ENCODE results near the gene RIT2.

The RIT2 gene

DNA sequence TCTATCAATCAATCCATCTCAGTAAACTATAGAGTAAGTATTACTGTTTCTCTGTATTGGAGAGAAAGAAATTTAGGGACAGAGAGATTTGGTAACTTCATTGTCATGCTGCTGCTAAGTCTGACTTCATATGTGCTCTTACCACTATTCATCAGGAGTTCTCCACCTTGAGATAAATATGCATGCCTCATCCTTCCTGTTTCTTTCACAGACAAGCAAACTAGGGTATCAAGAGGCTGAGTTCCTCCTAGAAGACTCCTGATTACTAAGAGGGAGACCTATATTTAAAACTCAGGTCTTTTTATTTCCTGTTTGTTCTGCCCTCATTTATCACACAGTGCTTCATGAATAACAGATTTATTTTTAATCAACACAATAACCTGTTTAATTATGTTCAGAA, 34.1 kb downstream of the RIT2 start:
- no peak for DNase-seq (ENCODE audit: low read depth in 1 of 2, low spot score in 1 of 2)

DNA sequence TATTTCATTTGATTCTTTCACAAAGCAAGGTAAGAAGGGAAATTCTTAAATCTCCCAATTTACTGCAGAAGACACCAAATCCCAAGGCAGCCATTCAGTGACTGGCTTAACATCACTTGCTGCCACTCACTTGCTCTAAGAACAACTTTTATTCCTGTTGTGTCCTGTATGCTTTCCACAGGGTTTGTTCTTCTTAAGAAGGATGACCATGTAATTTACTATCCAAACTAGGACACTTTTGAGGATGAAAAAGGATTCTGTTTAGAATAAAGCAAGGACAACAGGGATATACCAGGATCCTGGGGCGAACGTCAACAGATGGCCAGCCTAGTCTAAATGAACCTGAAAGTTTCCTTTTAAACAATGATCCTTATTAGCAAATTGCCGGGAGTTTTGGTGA, 34.8 kb downstream of the RIT2 start:
- DNase-seq (ENCODE audit: low read depth in 1 of 2, low spot score in 1 of 2): no peak

DNA sequence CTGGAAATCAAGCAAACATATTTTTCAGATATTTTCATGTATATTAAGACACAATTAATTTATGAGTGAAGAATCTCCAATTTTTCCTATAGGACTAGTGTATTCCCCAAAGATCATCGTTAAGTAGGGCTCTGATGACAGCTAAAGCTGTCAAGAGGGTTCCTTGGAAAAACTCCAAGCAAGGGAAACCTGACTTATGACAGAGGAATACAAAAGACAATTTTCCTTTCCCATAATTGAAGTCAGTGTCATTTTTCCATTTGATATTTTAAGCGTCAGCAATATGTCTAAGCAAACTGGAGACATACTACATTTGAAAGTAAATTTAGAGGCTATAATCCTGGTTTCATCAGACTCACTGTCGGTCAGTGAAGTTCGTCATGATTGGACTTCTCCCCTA, 36.1 kb downstream of the RIT2 start:
- DNase-seq (ENCODE audit: low read depth in 1 of 2, low spot score in 1 of 2): no peak

DNA sequence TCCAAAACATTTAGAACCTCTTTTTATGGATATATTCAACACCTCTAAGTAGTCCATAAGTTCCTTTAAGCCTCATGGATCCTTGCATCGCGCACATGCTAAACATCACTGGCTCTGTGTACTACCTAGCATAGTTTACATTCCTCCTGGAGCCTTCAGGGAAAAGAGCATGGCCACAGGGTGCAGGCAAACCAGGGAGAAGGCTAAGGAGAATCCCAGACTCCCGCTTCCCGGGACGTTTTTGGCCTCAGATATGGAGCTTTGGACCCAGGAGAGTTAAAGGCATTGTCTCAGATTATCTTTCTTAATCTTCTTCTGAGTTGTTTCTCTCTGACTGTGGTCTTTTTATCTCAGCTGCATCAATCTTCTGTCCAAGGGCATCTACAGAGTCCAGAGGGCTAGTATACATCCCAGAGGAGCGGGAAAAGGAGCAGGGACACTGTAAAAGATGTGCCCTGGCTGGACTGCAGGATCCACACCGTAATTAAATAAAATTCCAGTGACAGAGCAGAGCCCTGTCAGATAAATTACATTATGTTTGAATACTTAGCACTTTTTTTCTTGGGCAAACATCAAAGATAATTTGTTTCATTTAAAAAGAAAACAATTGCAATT, 36.9 kb downstream of the RIT2 start:
- DNase-seq (ENCODE audit: low read depth in 1 of 2, low spot score in 1 of 2): no peak

DNA sequence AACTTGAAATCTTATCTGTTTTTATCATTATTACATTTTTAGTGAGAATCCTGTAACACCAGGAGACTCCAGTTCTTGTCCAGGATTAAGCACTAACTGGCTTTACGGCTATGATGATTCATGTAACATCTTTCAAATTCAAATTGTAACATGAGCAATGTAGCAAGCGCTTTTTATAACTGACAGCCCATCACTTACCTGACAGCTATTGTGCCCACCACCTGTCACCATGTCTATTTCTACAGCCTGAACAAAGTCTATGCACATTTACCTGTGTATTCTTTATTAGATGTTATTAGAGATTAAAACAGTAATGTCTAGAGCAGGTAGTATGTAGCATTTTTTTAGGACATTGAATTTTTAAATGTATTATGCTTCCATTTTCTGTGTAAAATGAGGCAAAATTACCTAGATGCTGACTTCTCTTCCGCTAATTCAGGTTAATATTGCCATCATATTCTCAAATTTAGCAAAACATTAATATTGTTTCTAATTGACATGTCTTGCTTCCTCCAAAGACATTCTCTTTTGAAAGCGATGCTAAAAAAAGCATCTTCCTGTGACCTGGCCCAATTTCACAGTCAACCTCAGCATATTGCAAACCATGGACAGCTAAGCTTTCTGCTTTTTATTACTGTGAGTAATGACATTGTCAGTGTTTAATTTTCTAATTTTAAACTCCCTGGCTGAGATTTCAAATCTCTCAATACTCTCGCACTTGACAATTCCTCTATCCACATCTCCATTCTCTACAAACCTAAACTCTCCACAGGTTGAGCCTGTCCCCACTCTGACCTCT, 37.8 kb downstream of the RIT2 start:
- no peak for DNase-seq (ENCODE audit: low read depth in 1 of 2, low spot score in 1 of 2)

DNA sequence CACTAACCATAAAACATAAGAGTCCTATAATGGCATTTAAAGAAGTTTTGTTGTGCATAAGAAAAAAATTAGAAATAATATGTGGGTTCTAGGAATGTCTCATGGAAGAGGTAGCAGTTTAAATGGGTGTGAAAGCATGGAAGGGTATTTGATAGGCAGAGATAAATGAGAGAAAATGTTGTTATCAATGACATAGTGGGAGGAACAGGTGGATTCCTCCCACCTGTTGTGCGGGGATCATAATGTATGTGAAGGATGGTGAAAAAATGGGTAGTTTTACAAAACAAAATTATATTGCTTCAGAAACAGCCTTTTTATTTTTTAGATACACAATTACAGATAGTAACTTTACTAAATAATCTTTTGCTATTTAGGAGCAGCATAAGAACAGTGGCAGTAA, 41.7 kb downstream of the RIT2 start:
- no peak for DNase-seq (ENCODE audit: low read depth in 1 of 2, low spot score in 1 of 2)

DNA sequence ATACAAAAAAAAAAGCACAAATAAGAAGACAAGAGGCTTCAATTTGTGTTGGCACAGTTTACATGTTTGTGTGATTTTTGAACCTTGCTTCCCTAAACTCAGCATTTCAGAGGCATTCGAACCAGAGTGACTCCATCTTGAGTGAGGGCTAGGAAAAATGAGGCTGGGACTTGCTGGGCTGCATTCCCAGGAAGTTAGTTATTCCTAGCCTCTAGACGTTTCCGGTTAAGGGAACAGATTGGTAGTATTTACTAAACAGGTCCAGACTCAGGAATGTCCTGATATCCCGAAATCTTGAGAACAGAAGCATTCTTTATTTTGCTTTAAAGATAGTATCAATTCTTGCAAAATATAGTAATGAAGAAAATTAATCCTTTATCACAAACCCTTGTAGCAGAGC, 46.7 kb downstream of the RIT2 start:
- no peak for DNase-seq (ENCODE audit: low read depth in 1 of 2, low spot score in 1 of 2)

DNA sequence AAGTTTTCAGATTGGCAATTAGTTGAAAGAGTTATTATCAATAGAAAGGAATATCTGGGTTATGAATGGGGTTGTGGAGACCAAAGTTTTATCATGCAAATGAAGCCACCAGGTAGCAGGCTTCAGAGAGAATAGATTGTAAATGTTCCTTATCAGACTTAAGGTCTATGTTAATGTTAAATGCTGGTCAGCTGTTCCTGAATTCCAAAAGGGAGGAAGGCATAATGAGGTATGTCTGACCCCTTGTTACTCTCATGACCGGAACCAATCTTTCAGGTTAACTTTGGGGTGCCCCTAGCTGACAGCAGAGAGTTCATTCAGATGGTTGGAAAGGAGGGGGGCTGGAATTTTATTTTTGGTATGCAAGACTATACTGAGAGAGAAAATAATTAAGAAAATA, 47.9 kb downstream of the RIT2 start:
- DNase-seq (ENCODE audit: low read depth in 1 of 2, low spot score in 1 of 2): no peak

DNA sequence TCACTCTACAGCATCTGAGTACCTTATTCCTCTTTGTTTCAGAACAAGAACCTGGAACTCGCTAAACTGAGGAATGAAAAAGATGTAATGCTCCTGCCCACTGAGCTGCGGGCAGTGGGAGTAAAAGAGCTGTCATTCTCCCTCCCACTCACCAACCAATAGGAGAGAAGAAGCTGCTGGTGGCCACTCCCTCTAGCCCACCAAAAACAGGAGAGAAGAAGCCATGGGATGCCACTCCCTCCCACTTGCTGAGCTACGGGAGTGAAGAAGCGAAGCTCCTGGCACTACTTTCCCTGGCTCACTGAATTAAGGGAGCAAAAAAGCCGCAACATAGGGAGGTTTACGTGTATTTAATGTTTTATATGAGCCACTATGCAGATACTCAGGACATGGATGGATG, 53.7 kb downstream of the RIT2 start:
- DNase-seq (ENCODE audit: low read depth in 1 of 2, low spot score in 1 of 2): no peak

DNA sequence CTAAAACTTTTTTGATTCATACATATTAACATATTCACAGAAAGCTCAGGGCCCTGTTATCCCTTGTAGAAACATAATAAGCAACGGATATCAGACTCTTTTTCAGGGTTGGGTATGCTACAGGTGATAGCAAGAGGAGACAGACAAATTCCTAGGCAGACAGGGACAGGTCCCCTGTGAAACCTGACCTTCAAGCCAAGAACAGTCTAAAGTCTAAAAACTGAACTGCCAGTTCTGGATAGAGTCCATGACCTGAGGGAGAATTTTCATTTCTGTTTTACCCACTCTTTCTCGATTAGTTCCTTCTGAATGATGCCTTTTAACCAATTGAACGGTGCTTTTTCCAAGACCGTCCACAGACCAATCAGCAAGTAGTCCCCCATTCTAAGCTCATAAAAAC, 54.2 kb downstream of the RIT2 start:
- no peak for DNase-seq (ENCODE audit: low read depth in 1 of 2, low spot score in 1 of 2)

DNA sequence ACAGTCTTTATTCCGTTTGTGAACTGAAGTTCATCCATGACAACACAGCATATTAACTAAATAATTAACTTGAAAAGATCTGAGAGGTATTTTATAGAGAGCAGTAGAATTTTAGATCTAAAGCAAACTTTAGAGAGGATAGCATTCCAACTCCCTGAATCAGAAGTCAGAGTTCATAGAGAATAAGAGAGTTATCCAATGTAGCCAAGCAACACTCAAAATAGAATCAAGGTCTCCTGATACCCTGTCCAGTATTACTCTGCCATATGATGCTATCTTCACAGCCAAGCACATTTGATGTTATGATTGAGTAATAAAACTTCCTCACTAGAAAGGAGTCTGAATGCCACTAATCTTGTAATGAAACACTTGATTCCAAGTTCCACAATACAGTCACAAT, 55.5 kb downstream of the RIT2 start:
- DNase-seq (ENCODE audit: low read depth in 1 of 2, low spot score in 1 of 2): no peak

DNA sequence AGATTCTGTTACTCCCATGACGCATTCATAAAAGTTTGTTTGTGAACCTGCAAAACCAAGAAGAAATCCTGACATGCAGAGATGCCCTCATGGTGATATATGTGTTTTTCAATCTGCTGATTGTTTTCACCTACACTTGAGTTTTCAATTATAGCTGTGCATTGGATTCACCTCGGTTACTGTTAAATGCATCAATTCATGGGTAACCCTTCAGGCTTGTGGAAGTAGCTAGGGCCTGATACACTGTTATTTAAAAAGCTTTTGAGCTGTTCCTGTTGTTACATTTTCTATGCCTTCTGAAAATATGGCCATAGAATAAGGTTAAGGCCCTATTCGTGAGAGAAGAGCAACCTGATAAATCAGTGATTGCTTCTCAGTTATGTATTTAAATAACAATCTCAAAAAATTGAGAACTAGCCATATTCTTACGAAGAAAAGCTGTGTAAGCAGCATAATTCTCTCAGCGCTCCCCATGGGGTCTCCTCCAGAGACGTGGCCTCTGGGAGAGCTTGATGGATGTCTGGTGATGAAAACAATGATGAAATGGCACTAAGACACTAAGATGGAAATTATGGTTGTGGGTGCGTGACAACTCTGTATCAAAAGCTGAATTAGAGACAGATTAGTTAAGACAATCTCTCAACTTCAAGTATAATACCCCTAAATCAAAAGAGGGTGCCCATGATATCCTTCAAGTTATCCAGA, 60.5 kb downstream of the RIT2 start:
- no peak for DNase-seq (ENCODE audit: low read depth in 1 of 2, low spot score in 1 of 2)

DNA sequence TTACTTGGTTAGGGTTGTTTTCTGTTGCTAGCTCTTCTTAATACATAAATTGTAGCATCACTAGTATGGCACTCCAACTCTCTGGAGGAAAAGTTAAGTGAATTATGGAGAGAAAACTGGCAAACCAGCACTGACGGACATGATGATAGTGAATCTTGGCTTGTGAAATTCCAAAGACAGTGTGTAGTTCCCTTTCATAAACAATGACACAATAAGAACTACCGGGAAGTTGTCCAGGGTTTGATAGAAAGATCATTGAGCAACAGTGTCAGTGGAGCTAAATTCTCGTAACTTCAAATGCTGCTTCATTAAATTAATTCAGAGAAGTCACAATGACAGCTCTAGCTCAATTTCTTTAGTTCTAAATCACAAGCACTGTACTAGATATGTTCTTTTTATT, 66.5 kb downstream of the RIT2 start:
- DNase-seq (ENCODE audit: low read depth in 1 of 2, low spot score in 1 of 2): no peak

DNA sequence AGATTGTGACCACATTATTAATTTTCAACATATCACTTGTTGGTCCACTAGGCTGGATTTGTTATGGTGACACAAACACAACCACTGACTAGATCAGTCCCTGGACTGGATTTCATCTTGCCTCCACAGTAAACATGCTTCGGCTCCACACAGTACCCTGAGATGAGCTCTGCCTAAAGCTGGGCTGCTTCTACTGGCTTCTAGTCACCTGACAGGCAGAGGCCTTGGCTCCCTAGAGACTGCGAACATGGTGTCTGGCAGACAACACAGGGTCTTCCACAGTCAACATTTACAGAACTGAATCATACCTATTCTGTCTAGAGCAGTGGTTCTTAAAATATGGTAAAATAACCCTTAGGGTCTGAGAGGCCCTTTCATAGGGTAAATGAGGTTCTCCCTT, 69.2 kb downstream of the RIT2 start:
- DNase-seq (ENCODE audit: low read depth in 1 of 2, low spot score in 1 of 2): no peak

DNA sequence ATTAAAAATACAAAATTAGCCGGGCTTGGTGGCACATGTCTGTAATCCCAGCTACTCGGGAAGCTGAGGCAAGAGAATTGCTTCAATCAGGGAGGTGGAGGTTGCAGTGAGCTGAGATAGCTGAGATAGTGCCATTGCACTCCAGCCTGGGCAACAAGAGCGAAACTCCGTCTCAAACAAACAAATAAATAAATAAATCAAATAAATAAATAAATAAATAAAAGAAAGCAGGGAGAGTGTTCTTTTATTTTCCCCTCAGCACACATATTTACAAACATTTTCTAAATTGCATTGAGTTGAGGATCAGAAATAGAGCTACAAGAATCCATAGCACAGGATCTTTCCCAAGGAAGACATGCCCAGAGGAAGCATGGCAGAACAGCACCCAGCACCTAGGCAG, 71.9 kb downstream of the RIT2 start:
- no peak for DNase-seq (ENCODE audit: low read depth in 1 of 2, low spot score in 1 of 2)

DNA sequence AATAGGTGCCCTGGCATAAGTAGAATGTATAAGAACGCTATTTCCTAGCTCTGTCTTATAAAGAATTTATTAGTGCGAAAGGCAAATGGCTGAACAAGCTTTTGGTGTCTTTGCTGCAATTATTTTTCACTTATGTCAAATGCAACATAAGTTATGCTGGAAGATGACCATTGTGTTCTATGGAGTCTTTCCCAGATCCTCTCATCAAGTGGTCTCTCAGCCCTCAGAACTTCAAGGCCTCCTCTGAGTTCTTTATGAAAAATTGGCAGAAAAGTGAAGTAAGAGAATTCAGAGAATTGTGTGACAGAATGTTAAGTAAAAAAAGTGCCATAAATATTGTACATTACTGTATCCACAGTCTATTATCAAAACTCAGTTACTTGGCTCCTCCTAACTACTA, 75.2 kb downstream of the RIT2 start:
- no peak for DNase-seq (ENCODE audit: low read depth in 1 of 2, low spot score in 1 of 2)

DNA sequence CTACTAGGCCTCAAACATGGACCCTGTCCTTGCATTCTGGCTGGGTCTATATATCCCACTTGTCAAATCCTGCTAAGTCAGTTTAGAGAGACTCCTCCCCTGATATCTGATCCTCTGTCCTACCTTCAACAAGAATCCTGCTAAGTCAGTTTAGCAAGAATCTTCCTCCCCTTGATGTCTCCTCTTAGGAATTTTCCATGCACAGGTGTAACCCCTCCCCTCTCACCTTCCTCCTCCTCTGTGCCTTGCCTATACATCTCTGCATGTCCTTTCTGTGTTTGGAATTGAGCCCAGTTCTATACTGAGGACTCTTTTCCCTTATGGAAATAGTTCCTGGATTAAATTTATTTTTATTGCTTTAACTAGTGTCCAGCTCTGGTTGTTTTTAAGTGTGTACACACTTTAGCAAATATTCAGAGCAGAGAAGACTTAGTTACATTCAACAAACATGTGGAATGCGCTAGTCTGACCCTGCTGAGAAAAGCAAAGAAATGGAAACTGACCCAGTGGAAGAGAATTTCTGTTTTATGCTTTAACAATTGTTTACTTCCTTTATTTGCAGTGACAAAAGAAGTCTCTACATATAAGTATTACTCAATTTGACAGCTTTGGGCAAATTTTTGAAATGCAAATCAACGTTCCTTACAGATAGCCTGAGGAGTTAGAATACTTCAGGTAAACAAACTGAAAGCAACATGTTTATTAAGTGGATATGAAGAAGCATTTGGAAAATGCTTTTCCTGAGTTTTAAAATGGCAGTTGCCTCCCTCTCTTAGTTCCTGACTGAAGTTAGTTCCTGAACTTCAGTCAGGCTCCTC, 80.6 kb downstream of the RIT2 start:
- DNase-seq (ENCODE audit: low read depth in 1 of 2, low spot score in 1 of 2): no peak

DNA sequence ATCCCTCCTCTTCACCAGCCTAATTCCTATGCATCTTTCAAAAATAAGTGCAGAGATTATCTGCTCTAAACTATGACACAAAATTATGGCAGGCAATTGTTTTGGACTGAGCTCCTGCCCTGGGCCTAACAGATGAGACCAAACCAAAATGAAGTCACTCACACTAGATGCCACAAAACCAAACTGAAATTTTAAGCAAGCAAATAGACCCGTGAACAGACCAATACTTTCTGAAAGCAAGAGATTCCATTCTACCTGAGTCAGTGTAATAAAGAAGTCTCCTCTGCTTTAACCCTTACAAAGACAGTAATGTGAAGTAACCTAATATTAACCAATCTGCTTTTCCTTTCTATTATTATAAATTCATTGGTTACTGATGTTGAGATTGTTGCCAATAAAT, 84.3 kb downstream of the RIT2 start:
- no peak for DNase-seq (ENCODE audit: low read depth in 1 of 2, low spot score in 1 of 2)

DNA sequence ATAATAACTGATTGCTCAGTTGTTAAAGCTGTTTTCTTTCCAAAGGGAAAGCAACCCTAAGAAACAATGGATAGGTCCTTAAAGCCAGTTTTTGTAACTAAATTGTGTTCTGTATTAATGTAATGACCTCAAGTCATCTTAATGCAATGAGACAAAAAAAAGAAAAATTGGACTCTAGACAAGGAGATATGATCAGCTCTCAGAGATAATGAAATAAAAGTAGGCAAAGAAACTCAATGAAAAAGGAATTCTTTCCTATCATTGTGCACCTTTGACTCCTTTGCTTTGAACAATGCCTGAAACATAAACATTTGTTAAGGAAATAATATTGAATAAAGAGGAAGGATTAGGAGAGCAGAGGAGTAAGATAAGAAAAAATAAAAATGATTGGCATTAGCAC, 86.1 kb downstream of the RIT2 start:
- DNase-seq (ENCODE audit: low read depth in 1 of 2, low spot score in 1 of 2): no peak

DNA sequence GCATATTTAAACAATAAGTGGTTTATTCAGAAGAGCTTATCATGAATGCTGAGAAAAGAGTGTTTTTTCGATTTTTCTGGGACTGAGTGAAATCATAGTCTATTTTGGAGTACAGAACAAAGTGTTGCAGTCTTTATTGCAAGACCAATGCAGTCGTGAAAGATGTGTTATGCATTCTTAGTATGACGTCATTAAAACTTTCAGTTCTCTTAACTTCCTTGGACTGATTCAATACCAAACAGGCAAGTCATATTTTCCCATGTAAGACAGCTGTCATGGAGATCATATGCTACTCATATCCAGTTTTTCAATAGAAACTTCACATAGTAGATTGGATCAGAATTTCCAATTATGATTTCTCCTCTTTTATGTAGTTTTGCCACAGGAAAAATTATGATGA, 92.6 kb downstream of the RIT2 start:
- no peak for DNase-seq (ENCODE audit: low read depth in 1 of 2, low spot score in 1 of 2)

DNA sequence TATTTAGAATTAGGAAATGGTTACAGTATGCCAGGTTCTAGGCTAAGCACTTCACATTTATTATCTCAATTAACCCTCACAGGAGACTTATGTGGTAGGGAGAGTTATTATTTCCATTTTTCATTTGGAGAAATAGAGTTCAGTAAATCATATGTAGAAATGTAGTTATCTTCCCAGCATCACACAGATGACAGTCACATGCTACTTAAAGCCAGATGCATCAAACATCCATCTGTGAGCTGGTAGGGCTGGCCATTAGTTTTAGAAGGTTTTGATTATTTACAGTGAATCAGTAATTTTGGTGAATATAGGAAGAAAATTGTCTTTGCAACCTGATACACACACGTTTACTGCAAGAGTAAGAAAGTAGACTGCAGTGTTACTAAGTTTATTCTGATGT, 97.9 kb downstream of the RIT2 start:
- no peak for DNase-seq (ENCODE audit: low read depth in 1 of 2, low spot score in 1 of 2)

DNA sequence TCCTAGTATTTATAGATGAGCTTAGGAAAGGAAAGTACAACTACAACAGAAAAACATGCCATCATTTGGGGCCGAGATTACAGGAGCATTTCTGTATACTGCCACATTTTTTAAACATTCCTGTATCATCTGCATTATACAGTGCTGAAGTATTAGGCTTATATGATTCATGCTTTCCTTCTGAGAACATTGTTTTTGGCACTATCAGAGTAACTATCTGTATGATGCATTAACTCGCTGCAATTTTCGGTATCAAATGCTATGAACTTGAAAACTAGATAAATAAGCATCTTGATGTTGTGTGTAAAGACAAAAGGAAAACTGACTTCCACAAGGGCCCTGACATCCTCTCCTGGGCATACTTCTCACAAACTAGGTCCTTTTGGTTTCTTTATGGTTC, 102.0 kb downstream of the RIT2 start:
- no peak for DNase-seq (ENCODE audit: low read depth in 1 of 2, low spot score in 1 of 2)

Data from stimulated activated CD4-positive, alpha-beta T cell treated with anti-CD3 and anti-CD28 coated beads, Interleukin-15, amount 100 ng/mL, for 1 hour (primary cell).